Measurements from ENCODE around the gene CD300LG. TPM values are rescaled to one million over a fixed set of nuclear protein-coding genes. Genes with fewer than 3 reads are reported as not detected.
"Not testable (repeated sequence)": the region's sequence is repeated elsewhere in the genome, so short reads cannot be mapped to it uniquely, and the experiment has no call there.

Gene CD300LG
- total RNA-seq, 2 donors from 2014 or later, result 0.32 TPM; not detected in 1

- no peak for DNase-seq
- Histone ChIP-seq H3K4me3 (no peak overlapping the region), H3K27me3 (no peaks in the 10 kb centered on the region), H3K27ac (no peak overlapping the region), H3K9ac (ENCODE audit: low read depth in 2 of 2, low read length in 2 of 2) (no peak overlapping the region), H3K9me3 (no peaks in the 10 kb centered on the region), H3K36me3 (no peaks in the 10 kb centered on the region), H3K4me1 (no peaks in the 10 kb centered on the region)
- intact Hi-C loops (cut with DNase I), result no loop called here
- TF ChIP-seq, protein P1, sequence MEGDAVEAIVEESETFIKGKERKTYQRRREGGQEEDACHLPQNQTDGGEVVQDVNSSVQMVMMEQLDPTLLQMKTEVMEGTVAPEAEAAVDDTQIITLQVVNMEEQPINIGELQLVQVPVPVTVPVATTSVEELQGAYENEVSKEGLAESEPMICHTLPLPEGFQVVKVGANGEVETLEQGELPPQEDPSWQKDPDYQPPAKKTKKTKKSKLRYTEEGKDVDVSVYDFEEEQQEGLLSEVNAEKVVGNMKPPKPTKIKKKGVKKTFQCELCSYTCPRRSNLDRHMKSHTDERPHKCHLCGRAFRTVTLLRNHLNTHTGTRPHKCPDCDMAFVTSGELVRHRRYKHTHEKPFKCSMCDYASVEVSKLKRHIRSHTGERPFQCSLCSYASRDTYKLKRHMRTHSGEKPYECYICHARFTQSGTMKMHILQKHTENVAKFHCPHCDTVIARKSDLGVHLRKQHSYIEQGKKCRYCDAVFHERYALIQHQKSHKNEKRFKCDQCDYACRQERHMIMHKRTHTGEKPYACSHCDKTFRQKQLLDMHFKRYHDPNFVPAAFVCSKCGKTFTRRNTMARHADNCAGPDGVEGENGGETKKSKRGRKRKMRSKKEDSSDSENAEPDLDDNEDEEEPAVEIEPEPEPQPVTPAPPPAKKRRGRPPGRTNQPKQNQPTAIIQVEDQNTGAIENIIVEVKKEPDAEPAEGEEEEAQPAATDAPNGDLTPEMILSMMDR (IDR thresholded peaks at IDR 0.05), result no peak
Measured at GRCh38 chr17:43860077-43860725, 13.2 kb downstream of the CD300LG start.

DNA sequence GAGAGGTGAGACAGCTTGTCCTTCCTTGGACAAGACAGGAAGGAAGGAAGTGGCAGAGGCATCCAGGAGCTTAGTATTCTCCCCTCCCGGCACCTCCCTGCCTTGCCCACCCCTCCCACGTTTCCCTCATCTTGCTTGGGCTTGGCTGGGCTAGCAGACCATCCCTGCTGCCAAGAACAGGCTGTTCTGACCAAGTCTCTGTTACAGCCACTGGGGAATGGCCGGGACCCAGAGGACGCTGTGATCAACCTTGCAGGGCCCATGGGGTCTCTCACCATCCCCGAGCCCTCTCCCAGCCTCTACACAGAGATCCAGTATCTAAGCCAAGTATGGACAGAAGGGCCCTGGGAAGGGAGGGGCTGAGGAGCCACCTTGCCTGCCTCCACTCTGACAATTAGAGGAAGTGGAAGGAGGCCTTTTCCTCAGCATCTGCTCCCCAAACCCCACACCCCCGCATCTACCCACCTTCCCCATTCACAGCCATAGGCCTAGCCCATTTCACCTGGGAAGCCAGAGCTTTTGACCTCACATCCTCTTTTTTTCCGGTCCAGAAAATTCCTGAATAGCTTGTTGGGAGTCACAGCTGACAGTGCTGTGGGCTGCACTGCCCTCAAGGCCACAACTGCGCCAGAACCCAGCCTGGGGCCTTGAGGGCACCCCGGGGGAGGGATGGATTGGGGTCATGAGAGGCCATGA, 14.1 kb downstream of the CD300LG start:
- Histone ChIP-seq H3K4me1 (no peaks in the 10 kb centered on the region), H3K27me3 (no peaks in the 10 kb centered on the region), H3K36me3 (no peaks in the 10 kb centered on the region), H3K4me3 (no peak overlapping the region), H3K9me3 (no peaks in the 10 kb centered on the region), H3K27ac (no peak overlapping the region), H3K9ac (ENCODE audit: low read depth in 2 of 2, low read length in 2 of 2) (no peak overlapping the region)
- intact Hi-C loops (cut with DNase I), result no loop called here
- TF ChIP-seq, protein P1 (IDR thresholded peaks at IDR 0.05), result no peak
- DNase-seq, result no peak

DNA sequence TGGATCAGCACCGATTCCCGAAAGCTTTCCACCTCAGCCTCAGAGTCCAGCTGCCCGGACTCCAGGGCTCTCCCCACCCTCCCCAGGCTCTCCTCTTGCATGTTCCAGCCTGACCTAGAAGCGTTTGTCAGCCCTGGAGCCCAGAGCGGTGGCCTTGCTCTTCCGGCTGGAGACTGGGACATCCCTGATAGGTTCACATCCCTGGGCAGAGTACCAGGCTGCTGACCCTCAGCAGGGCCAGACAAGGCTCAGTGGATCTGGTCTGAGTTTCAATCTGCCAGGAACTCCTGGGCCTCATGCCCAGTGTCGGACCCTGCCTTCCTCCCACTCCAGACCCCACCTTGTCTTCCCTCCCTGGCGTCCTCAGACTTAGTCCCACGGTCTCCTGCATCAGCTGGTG, 15.0 kb downstream of the CD300LG start:
- Histone ChIP-seq H3K4me3 (no peak overlapping the region), H3K27ac (no peak overlapping the region), H3K27me3 (no peaks in the 10 kb centered on the region), H3K9ac (ENCODE audit: low read depth in 2 of 2, low read length in 2 of 2) (no peak overlapping the region), H3K9me3 (no peaks in the 10 kb centered on the region), H3K36me3 (no peaks in the 10 kb centered on the region), H3K4me1 (no peaks in the 10 kb centered on the region)
- TF ChIP-seq, protein P1 (IDR thresholded peaks at IDR 0.05), result no peak
- DNase-seq, result no peak
- intact Hi-C loops (cut with DNase I), result no loop called here

GRCh38 chr17:43864161-43864984, 17.4 kb downstream of the CD300LG start:
- no peaks in the 10 kb centered on the region for H3K27me3 ChIP-seq
- no peak overlapping the region for H3K27ac ChIP-seq
- DNase-seq, result no peak
- TF ChIP-seq, protein P1 (IDR thresholded peaks at IDR 0.05), result no peak
- no peaks in the 10 kb centered on the region for H3K4me1 ChIP-seq
- no peaks in the 10 kb centered on the region for H3K36me3 ChIP-seq
- no peaks in the 10 kb centered on the region for H3K9me3 ChIP-seq
- H3K4me3 ChIP-seq, result no peak overlapping the region
- intact Hi-C loops (cut with DNase I), result no loop called here
- no peak overlapping the region for H3K9ac ChIP-seq (ENCODE audit: low read depth in 2 of 2, low read length in 2 of 2)

GRCh38 chr17:43868226-43868994, 21.4 kb downstream of the CD300LG start:
- TF ChIP-seq, protein P1 (IDR thresholded peaks at IDR 0.05), result no peak
- H3K27ac ChIP-seq, result no peak overlapping the region
- H3K36me3 ChIP-seq, result no peaks in the 10 kb centered on the region
- no peaks in the 10 kb centered on the region for H3K4me1 ChIP-seq
- H3K27me3 ChIP-seq, result no peaks in the 10 kb centered on the region
- no peak overlapping the region for H3K9ac ChIP-seq (ENCODE audit: low read depth in 2 of 2, low read length in 2 of 2)
- DNase-seq, result no peak
- no peak overlapping the region for H3K4me3 ChIP-seq
- intact Hi-C loops (cut with DNase I), result no loop called here
- H3K9me3 ChIP-seq, result no peaks in the 10 kb centered on the region

- intact Hi-C loops (cut with DNase I); H3K27me3 ChIP-seq; H3K27ac ChIP-seq; DNase-seq; H3K4me1 ChIP-seq; H3K36me3 ChIP-seq; H3K9me3 ChIP-seq; H3K4me3 ChIP-seq; H3K9ac ChIP-seq (ENCODE audit: low read depth in 2 of 2, low read length in 2 of 2): not testable (repeated sequence)
Measured at GRCh38 chr17:43869031-43869430, 22.1 kb downstream of the CD300LG start.

Data from colonic mucosa (tissue), 4 donors.